COLO829 (cell line): ENCODE results near the gene SYTL3.
"Not testable (repeated sequence)": the region's sequence is repeated elsewhere in the genome, so short reads cannot be mapped to it uniquely, and the experiment has no call there.

ENCODE experiments used
- DNase-seq: peaks from one replicate; pipeline ENCODE4 v3.0.0; 2012; ENCODE audit warnings: low spot score

The SYTL3 gene

DNA sequence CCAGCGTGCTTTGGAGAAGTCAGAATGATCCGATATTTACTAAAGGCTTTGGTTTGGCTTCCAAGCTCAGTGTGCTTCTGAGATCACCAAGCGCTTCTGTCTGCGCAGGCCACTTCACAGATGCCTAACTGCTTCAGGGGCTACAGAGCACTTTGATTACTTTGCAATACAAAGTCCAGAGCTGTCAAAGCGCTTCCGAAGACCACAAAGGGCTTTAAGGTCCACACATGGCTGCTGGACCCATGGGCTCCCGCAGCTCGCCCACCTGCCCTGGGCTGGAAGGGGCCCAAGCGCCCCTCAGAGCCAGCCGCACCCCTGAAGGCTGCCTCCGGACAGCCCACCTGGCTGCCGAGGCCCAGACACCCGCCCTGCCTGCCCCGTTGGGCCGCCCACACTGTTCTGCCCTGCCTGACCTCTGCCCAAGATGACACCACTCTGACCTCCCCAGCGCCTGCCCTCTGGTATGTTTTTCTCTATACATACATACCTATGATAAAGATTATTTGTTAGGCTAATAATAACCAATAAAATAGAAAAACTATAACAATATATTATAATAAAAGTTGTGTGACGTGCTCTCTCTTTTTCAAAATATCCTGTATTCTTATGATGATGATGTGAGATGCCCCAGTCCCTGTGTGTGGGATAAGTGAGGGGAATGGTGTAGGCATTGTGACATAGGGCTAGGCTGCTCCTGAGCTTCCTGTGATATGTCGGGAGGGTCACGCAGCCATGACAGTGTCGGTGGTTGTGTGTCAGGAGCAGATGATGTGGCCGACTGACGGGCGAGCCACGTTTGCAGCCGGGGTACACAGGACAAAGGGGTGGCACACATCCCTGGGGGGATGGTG lies 27.9 kb upstream of the SYTL3 start:
- no peak for DNase-seq

DNA sequence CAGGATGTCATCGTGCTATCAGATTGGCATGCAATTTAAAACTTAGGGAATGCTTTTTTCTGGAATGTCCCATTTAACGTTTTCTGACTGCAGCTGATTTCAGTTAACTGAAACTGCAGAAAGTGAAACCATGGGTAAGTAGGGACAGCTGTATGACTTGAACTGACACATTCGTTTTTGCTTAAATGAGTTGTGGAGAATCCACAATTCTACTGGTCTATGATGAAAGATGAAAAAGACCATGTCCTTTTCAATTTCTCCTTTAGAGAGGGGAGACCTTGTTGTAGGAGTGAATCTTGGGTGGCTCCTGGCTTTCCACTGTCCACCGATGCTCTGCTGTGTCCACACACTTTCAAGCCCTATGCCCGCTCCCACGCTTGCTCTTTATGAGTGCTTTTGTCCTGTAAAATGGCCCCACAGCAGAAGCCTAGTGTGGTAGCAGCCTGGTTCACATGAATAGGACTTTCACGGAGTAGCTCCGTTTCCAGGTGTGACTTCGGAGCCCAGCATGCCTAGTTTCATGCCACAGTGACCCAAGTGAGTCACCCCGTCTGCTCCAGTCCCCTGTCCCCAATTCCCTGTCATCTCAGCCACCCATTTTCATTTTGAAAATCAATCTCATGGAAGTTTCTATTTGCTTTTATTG lies 27.2 kb upstream of the SYTL3 start:
- no peak for DNase-seq

DNA sequence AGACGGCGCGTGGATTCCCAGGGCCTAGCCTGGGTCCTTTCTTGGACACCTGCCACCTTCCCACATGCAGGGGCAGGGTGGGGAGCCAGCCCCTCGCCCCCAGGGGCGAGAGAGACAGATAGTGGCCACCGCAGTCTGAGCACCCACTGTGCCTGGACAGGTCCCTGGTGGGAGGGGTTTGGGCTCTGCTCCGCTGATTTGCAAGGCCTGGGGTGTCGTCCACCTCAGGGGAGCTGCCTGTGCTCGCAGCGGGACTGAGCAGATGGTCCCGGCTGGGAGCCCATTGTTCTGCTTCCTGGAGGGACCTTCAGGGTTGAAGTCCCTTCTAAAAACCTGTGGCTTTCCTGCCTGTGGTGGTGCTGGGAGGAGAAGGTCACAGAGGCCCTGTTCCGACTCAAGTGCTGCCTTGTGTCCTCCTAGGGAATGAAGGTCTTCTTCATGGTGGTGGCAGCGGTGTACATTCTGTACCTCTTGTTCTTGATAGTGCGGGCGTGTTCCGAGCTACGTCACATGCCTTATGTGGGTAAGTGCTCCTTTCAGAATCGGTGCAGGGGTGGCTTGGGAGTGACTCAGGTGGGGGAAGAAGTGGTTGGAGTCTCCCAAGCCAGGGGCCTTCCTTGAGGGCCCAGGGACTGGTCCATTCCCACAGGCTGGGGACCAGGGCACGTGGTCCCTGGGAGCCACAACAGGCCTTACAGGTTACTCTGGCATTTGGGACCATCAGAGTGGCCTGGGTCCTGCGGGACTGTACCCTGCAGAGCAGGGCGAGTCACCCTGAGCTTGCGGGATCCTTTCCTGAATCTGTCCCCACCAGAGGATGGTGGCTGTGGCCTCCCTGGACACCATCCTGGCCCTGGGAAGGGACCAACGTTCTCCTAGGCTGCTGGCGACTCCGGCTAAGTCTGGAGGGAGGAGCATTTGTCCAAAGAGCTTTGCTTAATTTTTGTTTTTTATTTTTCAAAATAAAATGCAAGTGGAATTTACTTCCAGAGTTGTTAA lies 24.9 kb upstream of the SYTL3 start:
- DNase-seq = no peak

DNA sequence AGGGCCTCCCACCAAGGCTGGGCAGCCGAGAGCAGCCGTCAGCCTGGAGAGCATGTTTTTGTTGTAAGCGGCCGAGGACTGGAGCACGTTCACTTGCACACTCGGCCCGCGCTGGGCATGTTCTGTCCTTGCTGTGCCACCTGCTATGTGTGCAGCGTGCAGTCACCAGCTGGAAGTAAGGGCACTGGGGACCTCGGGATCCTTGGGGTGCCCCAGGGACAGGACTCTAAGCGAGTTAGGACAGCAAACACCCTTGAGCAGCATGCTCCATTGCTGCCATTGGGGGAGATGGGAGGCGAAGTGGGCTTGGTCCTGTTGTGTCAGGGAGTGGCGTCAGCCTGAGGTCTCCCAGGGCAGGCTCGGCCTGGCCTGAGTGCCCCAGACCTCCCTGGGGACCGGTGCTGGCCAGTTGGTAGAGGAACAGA lies 24.0 kb upstream of the SYTL3 start:
- DNase-seq = no peak

DNA sequence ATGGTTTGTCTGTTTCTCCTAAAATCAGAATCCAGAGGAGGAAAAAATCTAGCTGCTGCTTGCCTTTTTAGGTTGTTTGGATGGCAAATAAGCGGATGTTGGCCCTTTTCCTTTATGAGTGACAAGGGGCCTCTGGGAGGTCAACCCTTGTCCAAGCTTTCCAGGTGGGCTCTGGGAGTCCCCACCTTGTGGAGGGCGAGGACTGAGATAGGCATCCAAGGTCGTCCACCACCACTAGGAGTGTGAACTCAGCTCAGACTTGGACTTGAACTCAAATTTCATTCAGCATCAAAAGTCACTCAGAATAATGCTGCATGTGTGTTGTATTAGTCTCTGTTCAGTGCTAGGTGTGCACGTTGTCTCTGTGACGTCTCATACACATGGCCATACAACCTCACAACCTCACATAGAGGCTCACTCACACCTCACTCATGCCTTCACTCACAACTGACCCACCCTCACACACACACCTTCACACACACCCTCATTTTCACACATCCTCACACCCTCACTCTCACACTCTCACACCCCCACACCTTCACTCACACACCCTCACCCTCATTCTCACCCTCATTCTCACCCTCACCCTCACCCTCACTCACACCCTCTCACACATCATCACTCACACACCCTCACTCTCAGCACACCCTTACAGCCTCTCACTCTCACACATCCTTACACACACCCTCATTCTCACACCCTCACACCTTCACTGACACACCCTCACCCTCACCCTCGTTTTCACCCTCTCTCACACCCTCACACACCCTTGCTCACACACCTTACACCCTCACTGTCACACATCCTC lies 23.3 kb upstream of the SYTL3 start:
- no peak for DNase-seq

DNA sequence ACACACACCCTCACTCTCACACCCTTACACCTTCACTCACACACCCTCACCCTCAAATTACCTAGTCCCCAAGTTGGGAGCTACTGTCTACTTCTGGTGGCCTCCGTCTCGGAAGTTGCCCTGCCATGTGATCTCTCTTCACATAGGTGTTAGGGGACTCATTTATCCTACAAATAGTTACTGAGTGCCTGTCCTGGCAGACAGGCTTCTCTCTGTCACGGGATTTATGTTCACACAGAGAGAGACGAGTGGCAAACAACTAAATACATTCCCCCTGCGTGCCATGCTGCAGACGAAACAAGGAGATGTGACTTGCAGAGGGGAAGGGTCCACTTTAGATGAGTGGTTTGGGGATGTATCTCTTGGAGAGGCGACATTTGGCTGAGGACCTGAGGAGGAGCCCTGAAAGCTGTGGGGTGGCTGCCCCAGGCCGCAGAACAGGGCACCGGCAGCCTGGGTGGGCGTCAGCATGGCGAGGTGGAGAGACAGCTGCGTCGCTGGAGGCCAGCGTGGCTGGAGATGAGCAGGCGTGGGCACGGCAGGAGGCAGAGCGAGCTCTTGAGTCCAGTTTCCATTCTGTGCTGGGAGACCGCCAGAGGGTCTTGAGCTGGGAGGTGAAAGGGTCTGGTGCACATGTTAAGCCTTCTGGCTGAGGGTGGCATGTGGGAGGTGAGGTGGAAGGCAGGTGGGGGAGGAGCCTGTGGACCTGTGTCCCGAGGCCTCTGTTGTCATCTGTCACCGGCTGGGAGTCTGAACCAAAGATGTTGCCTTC lies 22.5 kb upstream of the SYTL3 start:
- DNase-seq = no peak

DNA sequence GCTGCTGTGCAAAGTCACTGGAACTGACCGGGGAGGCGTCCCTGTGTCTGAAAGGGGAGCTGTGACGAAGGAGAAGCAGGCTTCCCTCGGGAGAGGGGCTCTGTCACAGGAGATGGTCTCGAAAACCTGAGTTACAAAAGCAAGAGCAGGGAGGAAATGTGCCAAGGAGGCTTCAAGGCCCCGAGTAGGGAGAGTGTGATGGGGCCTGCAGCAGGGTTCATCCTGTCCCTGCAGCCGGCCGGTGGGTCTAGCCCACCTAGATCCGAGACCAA lies 22.0 kb upstream of the SYTL3 start:
- DNase-seq = no peak

DNA sequence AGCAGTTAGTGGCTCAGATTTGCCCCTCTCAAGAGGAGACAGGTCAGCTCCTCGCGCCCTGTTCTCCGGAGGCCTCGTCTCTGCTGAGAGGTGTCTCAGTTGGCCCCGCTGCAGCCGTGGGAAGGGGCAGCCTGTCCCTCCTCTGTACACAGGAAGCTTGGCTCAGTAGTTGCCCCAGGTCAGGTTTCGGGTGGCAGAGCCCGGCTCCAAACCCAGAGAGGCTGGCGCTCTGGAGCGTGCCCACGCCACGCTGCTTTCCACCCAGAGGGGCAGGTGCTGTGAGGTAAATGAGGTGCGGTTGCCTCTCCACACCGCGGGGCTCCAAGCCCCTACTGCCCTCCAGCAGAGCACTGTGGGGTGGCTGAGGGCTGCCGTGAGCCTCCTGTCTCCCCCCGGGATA lies 21.3 kb upstream of the SYTL3 start:
- DNase-seq = no peak

DNA sequence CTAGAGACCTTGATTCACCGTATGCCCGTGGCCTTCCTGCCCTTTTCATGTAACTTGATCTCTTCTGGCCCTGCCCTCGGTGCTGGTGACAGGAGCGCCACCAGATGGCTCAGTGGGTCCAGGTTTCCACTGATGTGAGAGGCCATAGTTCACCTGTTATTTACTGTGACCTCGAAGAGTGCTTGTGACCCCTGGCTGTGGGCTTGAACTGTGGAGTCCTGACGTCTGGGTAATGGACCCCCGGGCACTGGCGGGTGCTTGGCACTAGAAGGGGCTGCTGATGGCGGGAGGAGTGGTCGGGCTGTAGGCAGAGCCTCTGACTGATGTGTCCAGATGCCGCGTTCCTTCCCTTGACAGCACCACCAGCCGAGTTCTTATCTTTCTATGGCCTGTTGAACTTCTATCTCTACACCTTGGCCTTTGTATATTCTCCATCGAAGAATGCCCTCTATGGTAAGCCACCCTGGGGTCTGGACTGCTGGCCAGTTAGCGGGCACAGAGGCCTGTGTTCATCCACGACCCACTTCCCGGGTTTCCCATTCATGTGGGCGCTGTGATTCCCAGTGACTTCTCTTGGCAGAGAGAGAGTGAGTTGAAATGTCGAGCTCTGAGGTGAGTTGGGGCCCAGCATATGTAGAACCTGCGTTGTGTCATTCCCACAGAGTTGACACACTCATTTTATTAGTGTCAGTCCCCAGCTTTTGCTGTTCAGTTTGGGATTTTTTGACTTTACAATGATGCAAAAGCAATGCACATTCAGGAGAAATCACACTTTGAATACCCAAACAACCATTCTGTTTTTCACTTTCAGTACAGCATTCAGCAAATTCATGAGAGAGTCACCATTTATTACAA lies 20.3 kb upstream of the SYTL3 start:
- DNase-seq = no peak

DNA sequence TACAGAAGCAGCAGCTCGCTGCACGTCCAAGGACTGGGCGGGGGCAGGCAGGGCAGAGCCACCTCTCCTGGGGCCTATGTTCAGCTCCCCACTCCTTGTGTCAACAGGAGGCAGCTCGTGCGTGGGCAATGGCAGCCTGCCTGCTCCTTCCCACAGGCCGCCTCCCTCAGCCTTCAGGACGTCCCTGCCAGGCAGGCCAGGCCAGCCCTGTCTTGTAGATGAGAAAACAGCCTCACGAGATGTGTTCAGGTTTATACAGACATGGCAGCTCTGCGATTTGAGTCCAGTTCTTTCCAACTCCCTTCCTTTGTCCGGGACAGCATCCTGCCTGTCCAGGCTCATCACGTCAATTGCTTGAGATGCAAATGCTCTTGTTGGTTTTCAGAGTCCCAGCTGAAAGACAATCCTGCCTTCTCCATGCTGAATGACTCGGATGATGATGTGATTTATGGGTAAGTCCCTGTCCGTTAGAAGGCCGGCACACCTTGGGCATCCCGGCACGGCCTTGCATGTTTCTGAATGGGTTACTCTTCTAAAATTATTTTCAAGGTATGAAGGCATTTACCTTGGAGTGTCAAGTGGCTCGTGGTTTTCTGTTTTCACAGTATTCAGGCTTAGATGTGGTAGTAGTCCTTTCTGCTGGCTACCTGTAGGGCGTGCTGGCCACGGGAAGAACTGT lies 18.8 kb upstream of the SYTL3 start:
- no peak for DNase-seq

DNA sequence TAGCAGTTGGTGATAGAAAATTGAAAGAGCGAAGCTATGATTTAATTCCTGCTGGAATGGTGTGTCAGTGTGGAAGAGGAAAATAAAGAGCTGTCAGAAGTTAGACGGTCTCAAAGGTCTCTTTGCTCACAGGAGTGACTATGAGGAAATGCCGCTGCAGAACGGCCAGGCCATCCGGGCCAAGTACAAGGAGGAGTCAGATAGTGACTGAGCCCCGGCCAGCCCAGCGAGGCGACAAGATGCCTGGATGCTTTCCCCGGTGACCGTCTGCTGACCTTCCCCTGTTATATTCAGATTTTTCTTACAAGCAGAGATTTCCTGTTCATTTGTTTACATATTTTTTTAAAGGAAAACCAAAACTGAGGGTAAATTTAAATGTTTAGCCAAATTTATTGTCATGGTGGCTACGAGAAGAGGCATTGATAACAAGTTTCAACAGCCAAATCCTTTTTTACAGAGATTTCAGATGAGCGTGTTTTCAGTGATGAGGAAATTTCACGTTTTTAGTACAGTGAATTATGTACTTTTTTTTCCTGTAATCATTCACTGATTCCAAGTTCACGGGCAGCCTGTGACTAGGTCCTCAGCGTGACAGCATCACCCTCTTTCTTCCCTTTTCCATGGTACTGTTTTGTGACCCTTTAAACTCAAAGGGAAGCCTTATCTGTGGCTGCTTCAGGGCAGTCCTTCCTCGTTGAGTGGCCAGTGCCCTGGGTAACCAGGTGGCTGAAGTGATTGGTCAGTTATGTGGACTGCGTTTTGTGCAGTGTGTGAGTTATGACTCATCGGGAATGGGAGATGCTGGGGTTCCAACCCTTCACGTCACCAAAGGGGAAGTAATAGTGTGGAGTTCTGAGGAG lies 17.9 kb upstream of the SYTL3 start:
- no peak for DNase-seq

DNA sequence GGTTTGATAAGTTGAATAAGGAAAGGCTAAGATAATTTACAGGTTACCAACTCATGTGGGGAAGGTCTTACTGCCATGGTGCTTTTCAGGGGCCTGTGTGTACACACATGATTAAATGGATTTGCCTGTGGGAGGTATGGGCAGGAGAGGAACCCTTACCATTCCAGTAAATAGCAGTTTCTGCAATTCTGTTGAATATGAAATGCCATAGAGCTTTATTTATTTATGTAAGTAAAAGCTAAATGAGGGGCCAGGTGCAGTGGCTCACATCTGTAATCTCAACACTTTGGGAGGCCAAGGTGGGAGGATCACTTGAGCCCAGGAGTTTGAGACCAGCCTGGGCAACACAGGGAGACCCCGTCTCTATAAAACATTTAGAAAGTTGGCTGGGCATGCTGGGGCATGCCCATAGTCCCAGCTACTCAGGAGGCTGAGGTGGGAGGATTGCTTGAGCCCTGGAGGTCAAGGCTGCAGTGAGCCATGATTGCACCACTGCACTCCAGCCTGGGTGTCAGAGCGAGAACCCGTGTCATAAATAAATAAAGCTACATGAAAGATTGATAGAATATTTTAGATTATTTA lies 17.2 kb upstream of the SYTL3 start:
- not testable (repeated sequence) for DNase-seq

DNA sequence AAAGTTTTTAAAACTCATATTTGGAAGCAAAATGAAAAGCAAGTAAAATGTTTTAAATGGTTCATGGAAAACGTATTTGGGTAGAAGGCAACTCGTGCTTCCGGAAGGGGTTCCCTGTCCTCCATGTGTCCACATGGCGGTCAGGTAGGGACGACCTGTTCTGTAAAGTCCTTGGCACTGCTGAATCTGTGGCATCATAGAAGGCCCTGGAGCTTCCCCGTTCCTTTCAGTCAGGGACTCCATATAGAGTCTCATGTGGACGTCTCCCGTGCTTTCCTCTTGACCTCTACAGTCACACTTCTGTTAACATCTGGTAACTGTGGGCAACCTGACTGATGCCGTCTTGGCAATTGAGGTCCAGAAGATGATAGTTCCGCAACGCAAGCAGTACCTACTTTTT lies 16.7 kb upstream of the SYTL3 start:
- no peak for DNase-seq

DNA sequence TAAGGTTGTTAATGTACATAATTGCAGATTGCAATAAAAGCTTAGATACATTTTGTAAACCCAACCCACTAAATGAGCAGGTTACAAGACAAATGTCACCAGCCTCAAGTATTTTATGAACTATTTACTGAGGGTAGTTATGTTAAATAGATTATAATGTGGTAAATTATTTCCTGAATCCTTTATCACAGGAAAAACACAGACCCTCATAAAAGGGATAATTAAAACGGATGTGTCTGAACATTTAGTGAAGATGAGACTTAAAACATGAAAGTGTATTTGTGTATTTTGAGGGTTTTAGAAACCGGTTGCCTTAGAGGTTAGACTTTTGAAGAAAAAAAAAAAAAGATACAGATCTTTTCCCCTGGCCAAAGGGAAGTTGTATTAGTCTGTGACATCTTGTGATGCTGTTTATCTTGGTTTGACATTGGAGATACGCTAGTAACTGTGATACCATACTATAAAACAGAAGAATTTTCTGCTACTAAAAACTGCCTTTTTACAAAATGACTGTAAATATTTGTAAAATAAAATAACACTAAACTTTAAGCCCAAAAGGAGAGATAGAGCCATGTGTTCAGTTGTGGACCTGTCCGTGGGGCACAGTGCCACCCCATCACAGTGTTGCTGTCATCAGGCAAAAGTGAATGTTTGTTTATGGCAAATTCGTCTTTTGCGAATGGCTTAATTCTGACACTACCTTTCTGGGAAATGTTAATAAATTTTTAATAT lies 15.0 kb upstream of the SYTL3 start:
- no peak for DNase-seq

DNA sequence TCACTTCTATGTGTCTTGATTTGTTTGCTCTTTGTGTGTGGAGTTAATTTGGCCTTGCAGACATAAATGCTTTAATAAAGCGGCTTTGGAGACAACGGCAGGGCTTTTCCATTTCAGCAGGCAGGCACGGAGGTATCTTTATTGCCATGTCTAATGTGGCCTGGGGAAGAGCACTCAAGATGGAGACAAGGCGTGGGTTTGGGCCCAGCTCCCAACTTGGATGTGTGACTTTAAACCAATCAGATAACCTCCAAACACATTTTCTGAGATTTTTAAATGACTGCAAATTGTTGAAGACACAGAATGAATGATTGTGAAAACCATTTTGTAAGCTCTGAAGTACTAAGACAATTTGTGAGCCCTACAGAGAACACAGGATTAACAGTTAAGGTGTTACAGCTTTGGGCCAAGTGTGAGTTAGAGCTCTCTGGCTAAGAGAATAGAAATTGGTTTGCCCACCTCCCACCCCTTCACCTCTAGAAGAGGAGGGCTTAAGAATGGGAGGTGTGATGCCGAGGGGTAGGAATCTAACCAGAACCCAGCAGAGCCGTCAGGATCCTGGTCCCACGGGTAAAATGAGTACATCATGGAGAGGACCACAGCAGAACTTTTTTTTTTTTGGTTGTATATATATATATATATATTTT lies 14.3 kb upstream of the SYTL3 start:
- no peak for DNase-seq

DNA sequence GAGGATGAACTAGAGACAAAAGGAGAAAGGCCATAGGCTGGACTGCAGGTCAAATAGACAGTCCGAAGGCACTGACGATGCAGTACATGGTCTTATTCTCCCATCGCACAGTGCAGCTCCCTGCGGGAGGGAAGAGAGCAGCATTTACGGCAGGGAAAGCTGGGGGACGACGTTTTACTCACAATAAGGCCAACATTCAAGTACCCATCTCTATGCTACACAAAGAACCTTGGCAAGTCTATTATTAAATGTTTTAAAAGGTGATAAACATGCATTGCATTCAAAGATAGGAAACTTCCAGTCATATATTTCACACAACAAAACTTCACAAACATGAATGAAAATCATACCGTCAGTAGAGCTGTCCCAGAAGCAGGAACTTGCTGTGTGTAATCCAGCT lies 13.1 kb upstream of the SYTL3 start:
- DNase-seq = no peak

DNA sequence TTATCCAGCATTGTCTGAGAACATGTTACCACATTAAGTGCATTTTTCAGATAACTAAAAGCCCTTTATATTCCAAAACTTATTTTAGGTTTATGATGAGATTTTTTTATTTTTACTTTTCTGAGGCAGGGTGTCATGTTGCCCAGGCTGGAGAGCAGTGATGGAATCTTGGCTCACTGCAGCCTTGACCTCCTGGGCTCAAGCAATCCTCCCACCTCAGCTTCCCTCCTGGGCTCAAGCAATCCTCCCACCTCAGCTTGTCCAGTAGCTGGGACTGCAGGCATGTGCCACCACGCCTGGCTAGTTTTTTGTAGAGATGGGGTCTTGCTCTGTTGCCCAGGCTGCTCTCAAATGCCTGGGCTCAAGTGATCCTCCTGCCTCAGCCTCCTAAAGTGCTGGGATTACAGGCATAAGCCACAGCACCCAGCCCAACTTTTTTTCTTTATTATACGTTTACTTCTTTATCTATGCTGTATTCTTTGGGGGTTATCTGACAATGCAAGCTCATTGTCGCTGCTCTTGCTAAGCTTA lies 11.5 kb upstream of the SYTL3 start:
- DNase-seq = no peak
